Ishikawa (cell line): ENCODE data around the gene PRUNE2.

Experiments
- FOXM1 ChIP-seq: IDR thresholded peaks from 2 replicates; pipeline ENCODE4 v1.6.1; 2012; ENCODE audit warnings: low read depth, borderline replicate concordance
- TF ChIP-seq, protein P1 (sequence below): IDR thresholded peaks from 2 replicates; pipeline ENCODE4 v1.6.1; 2012; ENCODE audit warnings: low read depth, mild to moderate bottlenecking

GRCh38 chr9:76688471-76689238, 217.3 kb downstream of the PRUNE2 start:
- TF ChIP-seq, protein P1, sequence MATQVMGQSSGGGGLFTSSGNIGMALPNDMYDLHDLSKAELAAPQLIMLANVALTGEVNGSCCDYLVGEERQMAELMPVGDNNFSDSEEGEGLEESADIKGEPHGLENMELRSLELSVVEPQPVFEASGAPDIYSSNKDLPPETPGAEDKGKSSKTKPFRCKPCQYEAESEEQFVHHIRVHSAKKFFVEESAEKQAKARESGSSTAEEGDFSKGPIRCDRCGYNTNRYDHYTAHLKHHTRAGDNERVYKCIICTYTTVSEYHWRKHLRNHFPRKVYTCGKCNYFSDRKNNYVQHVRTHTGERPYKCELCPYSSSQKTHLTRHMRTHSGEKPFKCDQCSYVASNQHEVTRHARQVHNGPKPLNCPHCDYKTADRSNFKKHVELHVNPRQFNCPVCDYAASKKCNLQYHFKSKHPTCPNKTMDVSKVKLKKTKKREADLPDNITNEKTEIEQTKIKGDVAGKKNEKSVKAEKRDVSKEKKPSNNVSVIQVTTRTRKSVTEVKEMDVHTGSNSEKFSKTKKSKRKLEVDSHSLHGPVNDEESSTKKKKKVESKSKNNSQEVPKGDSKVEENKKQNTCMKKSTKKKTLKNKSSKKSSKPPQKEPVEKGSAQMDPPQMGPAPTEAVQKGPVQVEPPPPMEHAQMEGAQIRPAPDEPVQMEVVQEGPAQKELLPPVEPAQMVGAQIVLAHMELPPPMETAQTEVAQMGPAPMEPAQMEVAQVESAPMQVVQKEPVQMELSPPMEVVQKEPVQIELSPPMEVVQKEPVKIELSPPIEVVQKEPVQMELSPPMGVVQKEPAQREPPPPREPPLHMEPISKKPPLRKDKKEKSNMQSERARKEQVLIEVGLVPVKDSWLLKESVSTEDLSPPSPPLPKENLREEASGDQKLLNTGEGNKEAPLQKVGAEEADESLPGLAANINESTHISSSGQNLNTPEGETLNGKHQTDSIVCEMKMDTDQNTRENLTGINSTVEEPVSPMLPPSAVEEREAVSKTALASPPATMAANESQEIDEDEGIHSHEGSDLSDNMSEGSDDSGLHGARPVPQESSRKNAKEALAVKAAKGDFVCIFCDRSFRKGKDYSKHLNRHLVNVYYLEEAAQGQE = no peak
- no peak for TF ChIP-seq FOXM1
